Transverse colon (tissue), 4 donors: ENCODE measurements around the gene PLEKHO2. TPM values are rescaled to one million over a fixed set of nuclear protein-coding genes. Genes with fewer than 3 reads are reported as not detected.
A peak's percentile ranks its signal among the peaks of the same experiment; 100 is the strongest.

Source experiments
- DNase-seq: peaks from one replicate; pipeline ENCODE4 v3.0.0-alpha.2; 2019
- H3K27ac ChIP-seq, 4 donors: fragments of 200-600 bp; sonication (generic); 2 replicates each; pipeline ENCODE4 v1.5.1; 2016 to 2018; ENCODE audit warnings: inconsistent platforms in 4 of 4
- H3K27me3 ChIP-seq: fragments of 200-600 bp; sonication (generic); 2 replicates; pipeline ENCODE4 v1.5.1; 2017; ENCODE audit warnings: inconsistent platforms
- H3K36me3 ChIP-seq, 4 donors: fragments of 200-600 bp; sonication (generic); 2 replicates each; pipeline ENCODE4 v1.5.1; 2017 to 2019; ENCODE audit warnings: inconsistent platforms in 4 of 4
- H3K4me1 ChIP-seq, 4 donors: fragments of 200-600 bp; sonication (generic); 2 replicates each; pipeline ENCODE4 v1.5.1; 2017 to 2020; ENCODE audit warnings: inconsistent platforms in 4 of 4
- H3K4me3 ChIP-seq, 4 donors: fragments of 200-600 bp; sonication (generic); 1 replicate in 1 of 4; 2 replicates in 3 of 4; pipeline versions ENCODE4 v1.5.1 to v1.6.1; 2017 to 2019; ENCODE audit warnings: inconsistent platforms in 4 of 4
- H3K9me3 ChIP-seq, 2 donors: fragments of 200-600 bp; sonication (generic); 2 replicates each; pipeline ENCODE4 v1.5.1; 2017 to 2019; ENCODE audit warnings: inconsistent platforms in 2 of 2
- EP300 ChIP-seq: sonication (generic); formaldehyde crosslinking; IDR thresholded peaks from one replicate; pipeline ENCODE4 v1.6.1; 2017; ENCODE audit warnings: antibody characterized with exemption, low read depth
- POLR2A ChIP-seq: fragments of 450-650 bp; IDR thresholded peaks from one replicate; pipeline ENCODE4 v1.6.1; 2016; ENCODE audit warnings: antibody characterized with exemption, mild to moderate bottlenecking, moderate library complexity
- POLR2AphosphoS5 ChIP-seq, 3 donors: sonication (generic); formaldehyde crosslinking; IDR thresholded peaks; one replicate each; pipeline ENCODE4 v1.6.1; 2016; ENCODE audit warnings: antibody characterized with exemption in 3 of 3
- WGBS, 2 donors: methylation state at CpG; one replicate each; pipeline ENCODE4 v1.1.5; 2018; ENCODE audit warnings: low coverage in 1 of 2; 5-methylcytosine and 5-hydroxymethylcytosine counted together
- in situ Hi-C, 4 donors: fragments of 200-750 bp; cut with MboI; loops; one replicate each; pipeline versions ENCODE4 v1.15.0 to v1.15.1; 2017; ENCODE audit warnings: low sequenced_read_pairs in 3 of 4, low pct_ligation_motif_present in 1 of 4, low pct_unique_long_range_greater_than_20kb in 1 of 4
- intact Hi-C: fragments of 100-400 bp; cut with DNase I; formaldehyde crosslinking; loops from one replicate; pipeline ENCODE4 v1.15.1; 2023; ENCODE audit warnings: low total_unique reads
- total RNA-seq, 4 donors: library from RNA; depleted of rRNA; stranded (reverse); fragments of >200 nt; gene quantifications; one replicate each; pipeline ENCODE4 v1.1.0, GENCODE V29; 2016
- TF ChIP-seq, protein P1 (sequence below), 5 experiments: fragments of 200-600 bp in 3 of 5; fragments of 450-650 bp in 2 of 5; sonication (generic) in 3 of 5; IDR thresholded peaks; 1 replicate in 2 of 5; 2 replicates in 3 of 5; pipeline ENCODE4 v1.5.1; 2016 to 2017; ENCODE audit warnings: antibody characterized with exemption in 5 of 5, inconsistent platforms in 3 of 5, mild to moderate bottlenecking in 2 of 5, moderate library complexity in 1 of 5

PLEKHO2 gene
- total RNA-seq, 4 donors from 2014 or later = 4.6 to 12.3 (median 9.8) TPM

DNA sequence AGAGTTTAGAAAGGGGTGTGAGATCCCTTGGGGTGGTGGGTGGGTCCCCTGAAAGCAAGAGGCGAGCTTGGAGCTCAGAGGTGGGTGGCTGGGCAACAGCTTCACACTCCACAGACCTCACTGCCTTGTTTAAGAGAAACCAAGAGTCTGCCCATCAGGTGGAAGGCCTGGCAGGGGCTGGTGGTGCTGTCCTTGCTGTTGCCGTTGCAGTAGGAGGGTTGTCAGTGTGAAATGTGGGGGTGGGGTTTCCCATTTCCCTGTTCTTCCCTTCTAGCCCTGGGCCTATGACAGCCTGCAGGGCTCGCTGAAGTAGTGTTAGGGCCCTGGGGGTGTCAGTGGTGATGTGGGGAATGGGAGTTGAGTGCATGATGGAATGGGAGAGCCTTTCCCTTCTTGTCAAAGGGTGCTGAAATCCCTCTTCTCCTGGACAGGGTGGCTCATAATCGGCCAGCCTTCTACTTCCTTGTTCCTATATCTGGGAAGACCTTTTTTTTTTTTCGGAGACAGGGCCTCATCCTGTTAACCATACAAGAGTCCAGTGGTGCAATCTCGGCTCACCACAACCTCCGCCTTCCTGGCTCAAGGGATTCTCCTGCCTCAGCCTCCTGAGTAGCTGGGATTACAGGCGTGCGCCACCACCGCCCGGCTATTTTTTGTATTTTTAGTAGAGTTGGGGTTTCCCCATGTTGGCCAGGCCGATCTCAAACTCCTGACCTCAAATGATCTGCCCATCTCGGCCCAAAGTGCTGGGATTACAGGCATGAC lies 4.3 kb downstream of the PLEKHO2 start:
- no peaks in the 10 kb centered on the region for H3K9me3 ChIP-seq
- no peaks in the 10 kb centered on the region for H3K27me3 ChIP-seq
- WGBS, 2 donors = 52 to 62% methylated on average over 5 to 13 of the region's 13 CpGs
- TF ChIP-seq, protein P1, sequence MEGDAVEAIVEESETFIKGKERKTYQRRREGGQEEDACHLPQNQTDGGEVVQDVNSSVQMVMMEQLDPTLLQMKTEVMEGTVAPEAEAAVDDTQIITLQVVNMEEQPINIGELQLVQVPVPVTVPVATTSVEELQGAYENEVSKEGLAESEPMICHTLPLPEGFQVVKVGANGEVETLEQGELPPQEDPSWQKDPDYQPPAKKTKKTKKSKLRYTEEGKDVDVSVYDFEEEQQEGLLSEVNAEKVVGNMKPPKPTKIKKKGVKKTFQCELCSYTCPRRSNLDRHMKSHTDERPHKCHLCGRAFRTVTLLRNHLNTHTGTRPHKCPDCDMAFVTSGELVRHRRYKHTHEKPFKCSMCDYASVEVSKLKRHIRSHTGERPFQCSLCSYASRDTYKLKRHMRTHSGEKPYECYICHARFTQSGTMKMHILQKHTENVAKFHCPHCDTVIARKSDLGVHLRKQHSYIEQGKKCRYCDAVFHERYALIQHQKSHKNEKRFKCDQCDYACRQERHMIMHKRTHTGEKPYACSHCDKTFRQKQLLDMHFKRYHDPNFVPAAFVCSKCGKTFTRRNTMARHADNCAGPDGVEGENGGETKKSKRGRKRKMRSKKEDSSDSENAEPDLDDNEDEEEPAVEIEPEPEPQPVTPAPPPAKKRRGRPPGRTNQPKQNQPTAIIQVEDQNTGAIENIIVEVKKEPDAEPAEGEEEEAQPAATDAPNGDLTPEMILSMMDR (IDR thresholded peaks at IDR 0.05) = no peak
- TF ChIP-seq POLR2AphosphoS5 (IDR thresholded peaks at IDR 0.05) (no peak), POLR2A (no peak), EP300 (no peak)
- intact Hi-C loops = no loop called here
- H3K4me3 ChIP-seq = peak overlapping the region in 1 of 4 donors; percentile 69
- DNase-seq = no peak
- in situ Hi-C loops = loop anchor here in 1 of 4 donors (10.0 kb wide), 1 partner anchor 49 kb away; no protein-coding TSS in a partner anchor
- peak overlapping the region; percentile 89 to 96 (median 94) for H3K27ac ChIP-seq
- H3K4me1 ChIP-seq = peaks cover 16 to 61% (median 36%) of the 10 kb centered on the region in 4 donors
- H3K36me3 ChIP-seq = no peaks in the 10 kb centered on the region

DNA sequence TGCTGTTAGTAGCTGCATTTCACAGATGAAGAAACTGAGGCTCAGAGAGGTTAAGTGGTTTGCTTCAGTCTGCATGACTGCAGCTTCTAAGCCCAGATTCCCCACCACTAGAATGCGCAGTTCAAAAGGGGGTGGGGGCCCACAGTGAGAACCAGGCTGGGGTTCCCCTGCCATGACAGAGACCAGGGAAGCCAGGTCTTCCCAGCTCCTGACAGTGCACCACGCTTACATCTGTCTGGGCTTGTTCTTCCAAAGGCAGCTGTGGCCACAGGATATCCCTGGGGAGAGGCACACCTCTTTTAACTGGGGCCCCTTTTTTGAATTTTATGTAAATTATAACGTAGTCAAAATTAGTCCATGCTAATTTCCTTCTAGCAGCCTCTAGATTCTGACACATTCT lies 5.3 kb downstream of the PLEKHO2 start:
- H3K4me1 ChIP-seq = peaks cover 18 to 68% (median 43%) of the 10 kb centered on the region in 4 donors
- H3K9me3 ChIP-seq = no peaks in the 10 kb centered on the region
- no peak for DNase-seq
- in situ Hi-C loops = loop anchor here in 1 of 4 donors (10.0 kb wide), 1 partner anchor 48 kb away; no protein-coding TSS in a partner anchor
- intact Hi-C loops = no loop called here
- no peak overlapping the region for H3K4me3 ChIP-seq
- WGBS, 2 donors = 66% methylated on average over 3 of the region's 3 CpGs; no CpG with 5 or more reads in 1 of the 2 donors
- no peak for TF ChIP-seq POLR2A
- TF ChIP-seq, protein P1 (IDR thresholded peaks at IDR 0.05) = no peak
- no peak for TF ChIP-seq EP300
- TF ChIP-seq POLR2AphosphoS5 (IDR thresholded peaks at IDR 0.05) = no peak
- H3K36me3 ChIP-seq = no peaks in the 10 kb centered on the region
- H3K27ac ChIP-seq = peak overlapping the region in 3 of 4 donors; percentile 40 to 96 (median 94)
- H3K27me3 ChIP-seq = no peaks in the 10 kb centered on the region

DNA sequence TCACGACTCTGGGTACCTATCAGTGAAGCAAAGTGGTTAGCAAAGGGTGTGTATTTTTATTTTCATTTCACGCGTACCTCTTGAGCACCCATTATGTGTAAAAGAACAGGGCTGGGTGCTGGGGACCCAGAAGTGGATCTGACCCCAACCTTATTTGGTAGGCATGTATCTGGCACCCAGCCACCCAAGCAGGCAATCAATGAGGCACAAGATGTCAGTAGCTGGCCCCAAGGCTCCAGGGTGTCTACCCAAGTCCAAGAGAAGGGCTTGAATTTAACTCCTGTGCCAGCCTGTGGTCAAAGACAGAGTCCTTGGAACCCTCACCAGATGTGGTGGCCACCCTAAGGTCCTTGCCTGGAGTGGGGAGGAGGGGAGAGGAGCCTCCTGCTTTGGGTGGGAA lies 5.7 kb downstream of the PLEKHO2 start:
- no peaks in the 10 kb centered on the region for H3K9me3 ChIP-seq
- 70% methylated on average over 3 of the region's 3 CpGs; no CpG with 5 or more reads in 1 of the 2 donors for WGBS, 2 donors
- peaks cover 18 to 71% (median 46%) of the 10 kb centered on the region in 4 donors for H3K4me1 ChIP-seq
- TF ChIP-seq EP300 (no peak), POLR2A (no peak), POLR2AphosphoS5 (IDR thresholded peaks at IDR 0.05) (no peak)
- TF ChIP-seq, protein P1 (IDR thresholded peaks at IDR 0.05) = no peak
- no peaks in the 10 kb centered on the region for H3K27me3 ChIP-seq
- DNase-seq = no peak
- no peak overlapping the region for H3K4me3 ChIP-seq
- in situ Hi-C loops = loop anchor here in 1 of 4 donors (10.0 kb wide), 1 partner anchor 47 kb away; no protein-coding TSS in a partner anchor
- intact Hi-C loops = no loop called here
- no peaks in the 10 kb centered on the region for H3K36me3 ChIP-seq
- H3K27ac ChIP-seq = peak overlapping the region in 3 of 4 donors; percentile 14 to 96 (median 94)

DNA sequence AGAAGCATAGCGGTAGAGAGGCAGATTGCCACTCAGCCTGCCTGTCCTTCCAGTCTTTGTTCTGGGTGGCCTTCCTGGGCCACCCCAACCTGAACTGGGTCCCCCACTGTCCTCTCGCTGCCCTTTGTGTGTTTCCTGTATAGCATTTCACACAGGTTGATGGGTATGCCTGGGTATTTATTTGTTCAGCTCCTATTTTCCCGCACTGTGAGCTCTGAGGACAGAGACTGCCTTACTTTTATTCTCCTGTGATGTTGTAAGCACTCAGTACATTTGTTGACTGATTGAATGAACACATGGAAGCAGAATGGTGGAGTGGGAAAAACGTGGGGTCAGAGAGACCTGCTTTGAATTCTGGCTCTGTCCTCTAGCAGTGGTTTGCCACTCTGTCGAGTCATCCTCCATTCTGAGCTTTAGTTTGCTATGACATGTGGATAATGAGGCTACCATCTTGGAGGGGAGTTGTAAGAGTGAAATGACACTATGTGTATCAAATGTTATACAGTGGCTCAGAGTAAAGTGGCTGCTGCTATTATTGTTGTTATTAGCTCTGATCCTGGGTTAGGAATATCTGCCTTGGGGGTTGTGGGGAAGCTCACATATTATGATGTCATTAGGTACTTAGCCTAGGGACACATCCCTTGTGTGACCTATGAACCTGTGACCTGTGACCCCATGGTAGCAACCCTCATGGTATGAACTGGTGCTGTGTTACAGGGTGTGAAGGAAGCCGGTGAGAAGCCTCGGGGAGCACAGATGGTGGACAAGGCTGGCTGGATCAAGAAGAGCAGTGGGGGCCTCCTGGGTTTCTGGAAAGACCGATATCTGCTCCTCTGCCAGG lies 6.4 kb downstream of the PLEKHO2 start:
- H3K4me1 ChIP-seq = peaks cover 18 to 71% (median 44%) of the 10 kb centered on the region in 4 donors
- H3K36me3 ChIP-seq = no peaks in the 10 kb centered on the region
- no peaks in the 10 kb centered on the region for H3K27me3 ChIP-seq
- peak overlapping the region in 3 of 4 donors; percentile 14 to 96 (median 94) for H3K27ac ChIP-seq
- no peak overlapping the region for H3K4me3 ChIP-seq
- DNase-seq = no peak
- intact Hi-C loops = no loop called here
- TF ChIP-seq POLR2A = no peak
- TF ChIP-seq, protein P1 (IDR thresholded peaks at IDR 0.05) = no peak
- no peak for TF ChIP-seq EP300
- no peaks in the 10 kb centered on the region for H3K9me3 ChIP-seq
- 72 to 88% methylated on average over 4 to 8 of the region's 8 CpGs for WGBS, 2 donors
- in situ Hi-C loops = loop anchor here in 1 of 4 donors (10.0 kb wide), 1 partner anchor 47 kb away; no protein-coding TSS in a partner anchor
